WTC11 (cell line): Measurements from ENCODE around the gene ENO2. TPM values are rescaled to one million over a fixed set of nuclear protein-coding genes. Genes with fewer than 3 reads are reported as not detected.
"Not testable (repeated sequence)": the region's sequence is repeated elsewhere in the genome, so short reads cannot be mapped to it uniquely, and the experiment has no call there.

Source experiments
- ATAC-seq: fragments of 200-7000 bp; cut with Tn5 transposase; 2 replicates; pipeline ENCODE4 v1.10.0; 2021; ENCODE audit warnings: mild to moderate bottlenecking, moderate library complexity
- CTCF ChIA-PET: fragments of 300-600 bp; sonication (Branson Sonifier 250); formaldehyde crosslinking; loops from one replicate; lab custom pipeline; 2021; ENCODE audit warnings: antibody characterized with exemption; lab: Charles Lee
- POLR2A ChIA-PET: fragments of 350-600 bp; sonication (Branson Sonifier 250); formaldehyde crosslinking; loops from one replicate; lab custom pipeline; 2021; ENCODE audit warnings: antibody characterized with exemption; lab: Charles Lee
- DNase-seq: peaks from one replicate; pipeline ENCODE4 v3.0.0; 2021; ENCODE audit warnings: low spot score
- H3K27ac Mint-ChIP-seq: 2 replicates; pipeline ENCODE4 v1.8.0; 2021; ENCODE audit warnings: mixed read lengths
- H3K27me3 Mint-ChIP-seq: 2 replicates; pipeline ENCODE4 v1.8.0; 2021; ENCODE audit warnings: low read depth, mild to moderate bottlenecking, moderate library complexity, mixed read lengths
- H3K36me3 Mint-ChIP-seq: 2 replicates; pipeline ENCODE4 v1.8.0; 2021; ENCODE audit warnings: mixed read lengths
- H3K4me1 Mint-ChIP-seq: 2 replicates; pipeline ENCODE4 v1.8.0; 2022; ENCODE audit warnings: mixed read lengths
- H3K4me3 Mint-ChIP-seq: 2 replicates; pipeline ENCODE4 v1.8.0; 2021; ENCODE audit warnings: mild to moderate bottlenecking, moderate library complexity, mixed read lengths
- H3K9me3 Mint-ChIP-seq: 2 replicates; pipeline ENCODE4 v1.8.0; 2021; ENCODE audit warnings: mixed read lengths
- CTCF ChIP-seq: fragments of 200-600 bp; IDR thresholded peaks from 2 replicates; pipeline ENCODE4 v1.8.0; 2022; ENCODE audit warnings: antibody characterized with exemption
- E2F1 ChIP-seq: sonication (generic); formaldehyde crosslinking; IDR thresholded peaks from 2 replicates; pipeline ENCODE4 v1.8.0; 2022; ENCODE audit warnings: mild to moderate bottlenecking, missing genetic modification reagents
- EMX1 ChIP-seq: fragments of 250-450 bp; sonication (Bioruptor Pico); IDR thresholded peaks from 2 replicates; pipeline ENCODE4 v1.8.0; 2021; ENCODE audit warnings: mild to moderate bottlenecking
- FOXJ3 ChIP-seq: sonication (generic); formaldehyde crosslinking; IDR thresholded peaks from 2 replicates; pipeline ENCODE4 v1.9.0; 2021; ENCODE audit warnings: missing genetic modification reagents, mild to moderate bottlenecking, borderline replicate concordance
- NFATC4 ChIP-seq: fragments of 250-450 bp; sonication (Bioruptor Pico); IDR thresholded peaks from 2 replicates; pipeline ENCODE4 v1.9.0; 2021; ENCODE audit warnings: mild to moderate bottlenecking
- NFE2L1 ChIP-seq: sonication (generic); formaldehyde crosslinking; IDR thresholded peaks from 2 replicates; pipeline ENCODE4 v1.8.1; 2023; ENCODE audit warnings: missing genetic modification reagents
- PRDM15 ChIP-seq: sonication (generic); formaldehyde crosslinking; IDR thresholded peaks from 2 replicates; pipeline ENCODE4 v1.8.0; 2022; ENCODE audit warnings: missing genetic modification reagents
- PRRX2 ChIP-seq: fragments of 250-450 bp; sonication (Bioruptor Pico); IDR thresholded peaks from 2 replicates; pipeline ENCODE4 v1.8.0; 2021; ENCODE audit warnings: mild to moderate bottlenecking
- RELA ChIP-seq: sonication (generic); formaldehyde crosslinking; IDR thresholded peaks from 2 replicates; pipeline ENCODE4 v1.8.1; 2022; ENCODE audit warnings: missing genetic modification reagents, mild to moderate bottlenecking, borderline replicate concordance
- SOX15 ChIP-seq: fragments of 250-450 bp; sonication (Bioruptor Pico); IDR thresholded peaks from 2 replicates; pipeline ENCODE4 v1.9.0; 2021; ENCODE audit warnings: mild to moderate bottlenecking
- TEAD4 ChIP-seq: sonication (generic); formaldehyde crosslinking; IDR thresholded peaks from 2 replicates; pipeline ENCODE4 v1.8.0; 2022; ENCODE audit warnings: mild to moderate bottlenecking, missing genetic modification reagents
- ZBTB43 ChIP-seq: sonication (generic); formaldehyde crosslinking; IDR thresholded peaks from 2 replicates; pipeline ENCODE4 v1.8.1; 2023; ENCODE audit warnings: mild to moderate bottlenecking, missing genetic modification reagents
- ZMAT4 ChIP-seq: fragments of 250-450 bp; sonication (Bioruptor Pico); IDR thresholded peaks from 2 replicates; pipeline ENCODE4 v1.9.0; 2021; ENCODE audit warnings: mild to moderate bottlenecking
- ZNF232 ChIP-seq: sonication (generic); formaldehyde crosslinking; IDR thresholded peaks from 2 replicates; pipeline ENCODE4 v1.8.0; 2022; ENCODE audit warnings: mild to moderate bottlenecking, missing genetic modification reagents
- ZNF425 ChIP-seq: fragments of 250-450 bp; sonication (Bioruptor Pico); conservative IDR thresholded peaks from 2 replicates; pipeline ENCODE4 v1.9.0; 2021; ENCODE audit warnings: mild to moderate bottlenecking
- ZSCAN18 ChIP-seq: fragments of 250-450 bp; sonication (Bioruptor Pico); IDR thresholded peaks from 2 replicates; pipeline ENCODE4 v2.1.2; 2022; ENCODE audit warnings: mild to moderate bottlenecking, moderate library complexity
- total RNA-seq: library from RNA; stranded (reverse); gene quantifications from 3 replicates; pipeline ENCODE4 v1.2.3, GENCODE V29; 2021
- TF ChIP-seq, protein P1 (sequence below): fragments of 250-450 bp; sonication (Bioruptor Pico); IDR thresholded peaks from 2 replicates; pipeline ENCODE4 v1.9.0; 2021; ENCODE audit warnings: moderate library complexity, mild to moderate bottlenecking, inconsistent platforms, borderline replicate concordance

ENO2 gene
- total RNA-seq, 1 experiment from 2014 or later, result 118 TPM

GRCh38 chr12:6883683-6884082, 30.7 kb upstream of the ENO2 start (continued):
- TF ChIP-seq CTCF (no peak), ZBTB43 (CRISPR knock-in tag) (no peak), NFE2L1 (no peak), RELA (CRISPR knock-in tag) (no peak), TEAD4 (no peak), ZMAT4 (CRISPR knock-in tag) (no peak), E2F1 (CRISPR knock-in tag) (no peak), ZNF425 (CRISPR knock-in tag) (no peak), FOXJ3 (no peak), PRDM15 (no peak)
- TF ChIP-seq, protein P1, sequence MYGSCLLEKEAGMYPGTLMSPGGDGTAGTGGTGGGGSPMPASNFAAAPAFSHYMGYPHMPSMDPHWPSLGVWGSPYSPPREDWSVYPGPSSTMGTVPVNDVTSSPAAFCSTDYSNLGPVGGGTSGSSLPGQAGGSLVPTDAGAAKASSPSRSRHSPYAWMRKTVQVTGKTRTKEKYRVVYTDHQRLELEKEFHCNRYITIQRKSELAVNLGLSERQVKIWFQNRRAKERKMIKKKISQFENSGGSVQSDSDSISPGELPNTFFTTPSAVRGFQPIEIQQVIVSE (CRISPR knock-in tag), result no peak

GRCh38 chr12:6884539-6884938, 29.8 kb upstream of the ENO2 start:
- Mint-ChIP-seq H3K4me3 (no peak overlapping the region), H3K27me3 (no peaks in the 10 kb centered on the region), H3K36me3 (peaks cover 7% of the 10 kb centered on the region; the same call in 1 of the 2 replicates), H3K27ac (peak overlapping the region; percentile 25), H3K4me1 (peaks cover 39% of the 10 kb centered on the region), H3K9me3 (no peaks in the 10 kb centered on the region)
- CTCF ChIA-PET, result interaction anchor here (1.7 to 2.0 kb wide), 2 partner anchors 12 to 15 kb away, joined by 8 to 11 read pairs; no protein-coding TSS in a partner anchor
- DNase-seq (no peak), ATAC-seq (peak; percentile 33; the same call in 1 of the 2 replicates)
- POLR2A ChIA-PET, result interaction anchor here (1.2 kb wide), 1 partner anchor 10 kb away, joined by 3 read pairs; no protein-coding TSS in a partner anchor
- TF ChIP-seq PRRX2 (CRISPR knock-in tag), result no peak
- TF ChIP-seq ZNF232, result no peak
- TF ChIP-seq ZBTB43 (CRISPR knock-in tag), result no peak
- TF ChIP-seq SOX15 (CRISPR knock-in tag), result no peak
- no peak for TF ChIP-seq NFATC4 (CRISPR knock-in tag)
- TF ChIP-seq ZSCAN18 (CRISPR knock-in tag), result no peak
- TF ChIP-seq EMX1 (CRISPR knock-in tag), result no peak

GRCh38 chr12:6886206-6886999, 28.0 kb upstream of the ENO2 start:
- Mint-ChIP-seq H3K4me1 (peaks cover 46% of the 10 kb centered on the region), H3K27ac (peak overlapping the region; percentile 98), H3K4me3 (peak overlapping the region; percentile 48; the same call in 1 of the 2 replicates)
- H3K36me3 Mint-ChIP-seq, POLR2A ChIA-PET, ATAC-seq, H3K27me3 Mint-ChIP-seq, H3K9me3 Mint-ChIP-seq, DNase-seq: not testable (repeated sequence)
- CTCF ChIA-PET, result interaction anchor here (1.1 to 2.2 kb wide), 3 partner anchors 14 to 17 kb away, joined by 3 to 15 read pairs (median 11); partner anchors contain the start of gene SPSB2
